GM12878 (cell line): ENCODE data around the gene PPP6R1. TPM values are rescaled to one million over a fixed set of nuclear protein-coding genes. Genes with fewer than 3 reads are reported as not detected.
A peak's percentile ranks its signal among the peaks of the same experiment; 100 is the strongest.

ENCODE experiments used
- ATAC-seq: fragments of 200-7000 bp; cut with Tn5 transposase; 3 replicates; pipeline ENCODE4 v1.9.1; 2020; ENCODE audit warnings: mild to moderate bottlenecking, moderate library complexity
- BruUV-seq: library from RNA; stranded (reverse); fragments of 400-500 nt; replicated peaks from 2 replicates; lab custom pipeline; 2021; lab: Mats Ljungman, UMichigan
- CTCF ChIA-PET: fragments of 300-600 bp; sonication (Branson Sonifier 250); formaldehyde crosslinking; extraction: SDS; loops from one replicate; lab custom pipeline; 2021; ENCODE audit warnings: inconsistent platforms; lab: Yijun Ruan, JAX
- POLR2A ChIA-PET: fragments of 350-600 bp; formaldehyde crosslinking; extraction: SDS; loops from one replicate; lab custom pipeline; 2021; ENCODE audit warnings: inconsistent platforms; lab: Charles Lee
- RAD21 ChIA-PET: fragments of 300-600 bp; sonication (Branson Sonifier 250); formaldehyde crosslinking; loops from one replicate; lab custom pipeline; 2023; ENCODE audit warnings: antibody characterized with exemption; ENCODE audit not compliant: unreplicated experiment; lab: Charles Lee
- SMC1A ChIA-PET: fragments of 300-600 bp; sonication (Branson Sonifier 250); formaldehyde crosslinking; loops from one replicate; lab custom pipeline; 2023; ENCODE audit not compliant: unreplicated experiment, uncharacterized antibody; lab: Charles Lee
- DNase-seq: peaks from one replicate; pipeline ENCODE4 v3.0.0-alpha.2; 2011; ENCODE audit warnings: low read depth, low spot score
- FAIRE-seq: peaks from 3 replicates; lab custom pipeline; 2011; peaks lifted over from hg19 to GRCh38; lab: Jason Lieb, UNC
- H2AFZ ChIP-seq: 2 replicates; pipeline ENCODE4 v1.6.0; 2011; ENCODE audit warnings: low read depth, low read length, control low read depth; ENCODE audit not compliant: control insufficient read depth
- H3K27ac ChIP-seq: 2 replicates; pipeline ENCODE4 v1.5.1; 2011; ENCODE audit warnings: control low read depth; ENCODE audit not compliant: control insufficient read depth, insufficient read depth
- H3K27me3 ChIP-seq, 2 experiments: replicated peaks in 1 of 2; 2 replicates each; pipeline versions ENCODE4 v1.6.0 to v1.6.1; 2011; ENCODE audit warnings: low read length in 1 of 2; ENCODE audit not compliant: control insufficient read depth in 2 of 2, insufficient read depth in 2 of 2
- H3K36me3 ChIP-seq, 2 experiments: 2 replicates each; pipeline ENCODE4 v1.5.1; 2011; ENCODE audit warnings: low read length in 1 of 2; ENCODE audit not compliant: control insufficient read depth in 2 of 2, insufficient read depth in 2 of 2
- H3K4me1 ChIP-seq: 2 replicates; pipeline ENCODE4 v1.6.1; 2011; ENCODE audit warnings: mild to moderate bottlenecking, low read length, moderate library complexity, mixed read lengths; ENCODE audit not compliant: control insufficient read depth, insufficient read depth
- H3K4me2 ChIP-seq: 2 replicates; pipeline ENCODE4 v1.6.0; 2011; ENCODE audit warnings: control low read depth; ENCODE audit not compliant: control insufficient read depth, insufficient read depth
- H3K4me3 ChIP-seq: fragments of 200-600 bp; sonication (generic); 2 replicates; pipeline ENCODE4 v1.5.1; 2016
- H3K79me2 ChIP-seq: 2 replicates; pipeline ENCODE4 v1.6.0; 2011; ENCODE audit warnings: low read length; ENCODE audit not compliant: control insufficient read depth, insufficient read depth
- H3K9ac ChIP-seq: 2 replicates; pipeline ENCODE4 v1.8.0; 2011; ENCODE audit warnings: low read length, control low read depth, mixed read lengths; ENCODE audit not compliant: control insufficient read depth, insufficient read depth
- H3K9me3 ChIP-seq: replicated peaks from 3 replicates; pipeline ENCODE4 v1.5.1; 2011; ENCODE audit warnings: mild to moderate bottlenecking, low read length; ENCODE audit not compliant: control insufficient read depth, insufficient read depth
- H4K20me1 ChIP-seq: 2 replicates; pipeline ENCODE4 v1.6.0; 2011; ENCODE audit not compliant: control insufficient read depth, insufficient read depth
- WGBS: methylation state at CpG from one replicate; pipeline ENCODE4 v1.1.6; 2016; ENCODE audit warnings: low lambda C conversion rate; ENCODE audit not compliant: insufficient replicate concordance, insufficient coverage; ENCODE audit errors: missing lambda C conversion rate; 5-methylcytosine and 5-hydroxymethylcytosine counted together
- in situ Hi-C: fragments of 300-500 bp; cut with MboI; formaldehyde crosslinking; loops from 9 replicates; pipeline ENCODE4 v1.14.3; 2018; ENCODE audit warnings: mixed read lengths
- intact Hi-C: fragments of 100-400 bp; cut with micrococcal nuclease; formaldehyde crosslinking; loops from one replicate; pipeline ENCODE4 v1.14.2; 2022; ENCODE audit not compliant: unreplicated experiment
- polyA plus RNA-seq, 11 experiments: library from polyadenylated mRNA; depleted of rRNA in 4 of 11; unstranded in 6 of 11; stranded (reverse) in 5 of 11; fragments of >200 nt; fragmentation: Nextera tagmentation in 4 of 11; fragmentation: Illumina TruSeq in 1 of 11; extraction: Ambion mirVana in 4 of 11; extraction: Trizol in 1 of 11; gene quantifications; 1 replicate in 1 of 11; 2 replicates in 10 of 11; pipeline versions ENCODE4 v1.2.1 to v1.2.3, GENCODE V29; 2011 to 2016; ENCODE audit warnings: inconsistent platforms in 2 of 11, missing spikeins in 2 of 11, low read depth in 1 of 11
- total RNA-seq, 4 experiments: library from RNA; depleted of rRNA in 3 of 4; stranded (reverse); fragments of >200 nt in 3 of 4; fragmentation: Illumina TruSeq in 1 of 4; extraction: Trizol in 1 of 4; gene quantifications; 2 replicates each; pipeline versions ENCODE4 v1.2.1 to v1.2.3, GENCODE V29; 2013 to 2021
- TF ChIP-seq, protein P1 (sequence below): IDR thresholded peaks from 2 replicates; pipeline ENCODE4 v1.6.1; 2012; ENCODE audit warnings: low read depth, low read length, improper control_type of control experiment
- TF ChIP-seq, protein P2 (sequence below): fragments of 450-650 bp; IDR thresholded peaks from 2 replicates; pipeline ENCODE4 v1.6.1; 2017; ENCODE audit warnings: antibody characterized with exemption, mild to moderate bottlenecking, moderate library complexity

Gene PPP6R1
- total and polyA plus RNA-seq, 10 of the 15 experiments (the other 5 are each of a cell fraction or from before 2014, with no cell fraction given), result 0.80 to 173 (median 63.7) TPM

DNA sequence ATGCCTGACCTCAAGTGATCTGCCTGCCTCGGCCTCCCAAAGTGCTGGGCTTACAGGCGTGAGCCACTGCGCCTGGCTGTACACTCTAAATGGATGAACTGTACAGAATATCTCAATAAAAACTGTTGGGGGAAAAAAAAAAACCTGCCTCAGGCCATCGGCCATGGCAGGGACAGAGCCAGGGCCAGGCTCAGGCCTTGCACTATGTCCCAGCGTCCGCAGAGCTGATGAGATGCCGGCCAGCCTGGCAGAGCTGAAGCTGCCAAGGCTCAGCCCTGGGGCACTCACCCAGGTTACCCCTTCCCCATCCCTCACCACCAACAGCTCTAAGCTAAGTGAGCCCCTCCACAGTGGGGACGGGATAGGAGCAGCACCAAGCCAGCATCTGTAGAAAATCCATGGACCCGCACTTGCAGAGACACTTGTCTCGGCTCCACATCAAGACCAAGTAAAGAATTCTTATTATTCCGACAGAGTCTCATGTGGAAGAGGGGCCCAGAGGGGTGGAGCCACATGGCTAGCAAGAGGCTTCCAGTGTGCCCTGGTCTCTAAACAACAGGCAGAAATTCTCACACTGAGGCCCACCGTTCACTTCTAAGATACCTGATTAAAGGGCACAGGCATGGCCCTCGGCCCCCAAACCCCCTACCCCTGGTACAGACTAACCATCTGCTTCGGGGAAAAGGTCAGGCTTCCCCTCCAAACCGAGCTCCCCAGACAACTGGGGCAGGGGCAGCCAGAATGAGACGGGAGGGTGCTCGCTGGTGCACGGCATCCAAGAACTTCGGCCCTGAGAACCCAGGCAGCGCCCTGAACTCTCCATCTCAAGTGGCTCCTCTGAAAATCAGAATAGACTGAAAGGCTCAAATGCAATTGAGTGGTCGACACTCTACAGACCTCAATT, 5.8 kb downstream of the PPP6R1 start:
- Histone ChIP-seq H3K27me3 (no peaks in the 10 kb centered on the region), H3K27ac (peak overlapping the region; percentile 91), H3K79me2 (peaks cover 96% of the 10 kb centered on the region), H3K4me2 (peak overlapping the region; percentile 96), H3K4me3 (peak overlapping the region; percentile 100), H3K9me3 (no peaks in the 10 kb centered on the region), H2AFZ (no peak overlapping the region), H3K4me1 (peaks cover 29% of the 10 kb centered on the region), H3K9ac (peak overlapping the region; percentile 93), H3K36me3 (peaks cover 7 to 15% of the 10 kb centered on the region in 2 experiments; a peak in 3 of 4 replicates), H4K20me1 (peaks cover 11% of the 10 kb centered on the region)
- FAIRE-seq (no peak), ATAC-seq (no peak), DNase-seq (no peak)
- WGBS, result 28% methylated on average over 21 of the region's 21 CpGs
- in situ Hi-C loops (no loop called here), intact Hi-C loops (loop anchor here (10.0 kb wide), 1 partner anchor 132 kb away; the partner anchor contains the start of genes RPL28 and TMEM238)
- SMC1A ChIA-PET, result interaction anchor here (1.0 to 5.3 kb wide), 4 partner anchors 9 to 131 kb away, joined by 3 to 68 read pairs (median 3); partner anchors contain the start of genes HSPBP1 and TMEM238
- no TSS peak for BruUV-seq
- CTCF ChIA-PET, result interaction anchor here (1.3 to 4.4 kb wide), 3 partner anchors 27 to 49 kb away, joined by 5 to 25 read pairs (median 5); partner anchors contain the start of gene HSPBP1
- POLR2A ChIA-PET, result interaction anchor here (0.9 to 5.7 kb wide), 7 partner anchors 23 to 377 kb away, joined by 4 to 86 read pairs (median 15); partner anchors contain the start of genes HSPBP1, KMT5C, TMEM238 and UBE2S
- RAD21 ChIA-PET, result interaction anchor here (1.0 to 6.0 kb wide), 7 partner anchors 24 to 251 kb away, joined by 3 to 46 read pairs (median 10); partner anchors contain the start of genes KMT5C and TMEM238
- TF ChIP-seq, protein P1, sequence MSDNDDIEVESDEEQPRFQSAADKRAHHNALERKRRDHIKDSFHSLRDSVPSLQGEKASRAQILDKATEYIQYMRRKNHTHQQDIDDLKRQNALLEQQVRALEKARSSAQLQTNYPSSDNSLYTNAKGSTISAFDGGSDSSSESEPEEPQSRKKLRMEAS, result no peak
- TF ChIP-seq, protein P2, sequence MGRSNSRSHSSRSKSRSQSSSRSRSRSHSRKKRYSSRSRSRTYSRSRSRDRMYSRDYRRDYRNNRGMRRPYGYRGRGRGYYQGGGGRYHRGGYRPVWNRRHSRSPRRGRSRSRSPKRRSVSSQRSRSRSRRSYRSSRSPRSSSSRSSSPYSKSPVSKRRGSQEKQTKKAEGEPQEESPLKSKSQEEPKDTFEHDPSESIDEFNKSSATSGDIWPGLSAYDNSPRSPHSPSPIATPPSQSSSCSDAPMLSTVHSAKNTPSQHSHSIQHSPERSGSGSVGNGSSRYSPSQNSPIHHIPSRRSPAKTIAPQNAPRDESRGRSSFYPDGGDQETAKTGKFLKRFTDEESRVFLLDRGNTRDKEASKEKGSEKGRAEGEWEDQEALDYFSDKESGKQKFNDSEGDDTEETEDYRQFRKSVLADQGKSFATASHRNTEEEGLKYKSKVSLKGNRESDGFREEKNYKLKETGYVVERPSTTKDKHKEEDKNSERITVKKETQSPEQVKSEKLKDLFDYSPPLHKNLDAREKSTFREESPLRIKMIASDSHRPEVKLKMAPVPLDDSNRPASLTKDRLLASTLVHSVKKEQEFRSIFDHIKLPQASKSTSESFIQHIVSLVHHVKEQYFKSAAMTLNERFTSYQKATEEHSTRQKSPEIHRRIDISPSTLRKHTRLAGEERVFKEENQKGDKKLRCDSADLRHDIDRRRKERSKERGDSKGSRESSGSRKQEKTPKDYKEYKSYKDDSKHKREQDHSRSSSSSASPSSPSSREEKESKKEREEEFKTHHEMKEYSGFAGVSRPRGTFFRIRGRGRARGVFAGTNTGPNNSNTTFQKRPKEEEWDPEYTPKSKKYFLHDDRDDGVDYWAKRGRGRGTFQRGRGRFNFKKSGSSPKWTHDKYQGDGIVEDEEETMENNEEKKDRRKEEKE, result no peak
